B cell (primary cell): ENCODE data around the gene AKIP1.

Experiments used
- CTCF ChIP-seq: fragments of 200-600 bp; IDR thresholded peaks from one replicate; pipeline ENCODE4 v1.8.0; 2022; ENCODE audit warnings: antibody characterized with exemption, mild to moderate bottlenecking
- EZH2 ChIP-seq: IDR thresholded peaks from 2 replicates; pipeline ENCODE4 v1.6.1; 2012; ENCODE audit warnings: borderline replicate concordance, low read depth, mild to moderate bottlenecking, moderate library complexity, low read length; ENCODE audit not compliant: insufficient read depth, poor library complexity, severe bottlenecking

- no peak for TF ChIP-seq CTCF
- no peak for TF ChIP-seq EZH2
These were observed 30.5 kb downstream of the AKIP1 start for GRCh38 chr11:8941341-8942103.
